HG02678 (cell line): Measurements from ENCODE around the gene RRN3.
"Not testable (repeated sequence)": the region's sequence is repeated elsewhere in the genome, so short reads cannot be mapped to it uniquely, and the experiment has no call there.

Experiments used
- ATAC-seq: cut with Tn5 transposase; IDR thresholded peaks from one replicate; pipeline ENCODE4 v1.9.1; 2021; ENCODE audit warnings: mild to moderate bottlenecking, moderate library complexity; ENCODE audit not compliant: unreplicated experiment

The RRN3 gene

DNA sequence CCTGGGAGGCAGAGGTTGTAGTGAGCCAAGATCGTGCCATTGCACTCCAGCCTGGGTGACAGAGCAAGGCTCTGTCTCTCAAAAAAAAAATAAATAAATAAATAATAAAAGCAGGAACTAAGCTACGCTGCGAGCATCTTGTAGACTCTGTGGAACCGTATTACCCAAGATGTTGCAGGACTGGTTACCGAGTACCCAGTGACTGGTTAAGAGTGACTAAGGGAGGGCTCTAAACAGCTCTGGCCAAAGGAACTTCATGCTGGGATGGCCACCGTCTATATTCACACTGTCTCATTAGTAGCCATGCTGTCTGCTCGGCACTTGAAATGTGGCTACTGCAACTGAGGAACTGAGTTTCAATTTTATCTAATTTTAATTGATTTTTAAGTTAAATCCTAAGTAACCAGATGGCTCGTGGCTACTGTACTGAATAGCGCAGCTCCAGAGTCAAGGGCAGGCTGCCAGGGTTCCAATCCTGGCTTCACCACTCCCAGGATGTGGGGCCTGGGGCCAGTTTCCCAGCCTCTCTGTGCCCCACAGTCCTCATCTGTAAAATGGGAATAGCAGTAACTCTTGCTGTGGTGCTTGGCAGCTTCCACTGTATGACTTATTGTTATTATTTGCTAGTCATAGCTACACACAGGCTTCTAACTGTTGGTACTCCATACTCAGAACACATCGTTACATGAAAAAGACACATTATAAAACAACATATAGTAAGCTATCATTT, 41.2 kb downstream of the RRN3 start:
- no peak for ATAC-seq

- ATAC-seq, result no peak
These were observed 42.6 kb downstream of the RRN3 start for GRCh38 chr16:15051387-15051951.

GRCh38 chr16:15050440-15050839, 43.6 kb downstream of the RRN3 start:
- ATAC-seq, result not testable (repeated sequence)

GRCh38 chr16:15049581-15050180, 44.4 kb downstream of the RRN3 start:
- ATAC-seq, result no peak

DNA sequence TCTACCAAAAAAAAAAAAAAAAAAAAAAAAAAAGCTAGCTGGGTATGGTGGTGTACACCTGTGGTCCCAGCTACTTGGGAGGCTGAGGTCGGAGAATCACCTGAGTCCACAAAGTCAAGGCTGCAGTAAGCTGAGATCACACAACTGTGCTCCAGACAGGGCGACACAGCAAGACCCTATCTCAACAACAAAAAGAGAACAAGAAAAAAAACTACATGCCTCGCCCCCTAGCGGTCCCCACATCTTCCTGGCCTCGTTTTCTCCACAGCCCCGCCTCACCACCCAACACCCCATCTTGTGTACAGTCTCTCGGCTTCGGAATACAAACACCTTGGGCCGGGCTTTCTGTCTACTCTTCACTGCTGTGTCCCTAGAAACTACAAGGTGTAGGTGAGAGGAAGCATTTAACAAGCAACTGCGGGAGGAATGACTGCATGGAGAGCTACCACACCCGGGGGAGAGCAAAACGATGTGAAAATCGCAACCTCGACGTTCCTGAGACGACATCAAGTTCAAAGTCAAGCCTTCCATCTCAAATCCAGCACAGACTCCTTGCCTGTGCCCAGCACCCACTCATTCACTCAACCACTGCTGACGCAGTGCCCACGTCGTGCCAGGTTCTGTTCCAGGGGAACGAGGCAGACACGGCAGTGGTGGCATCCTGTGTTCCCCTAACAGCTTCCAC, 47.2 kb downstream of the RRN3 start:
- ATAC-seq, result no peak

DNA sequence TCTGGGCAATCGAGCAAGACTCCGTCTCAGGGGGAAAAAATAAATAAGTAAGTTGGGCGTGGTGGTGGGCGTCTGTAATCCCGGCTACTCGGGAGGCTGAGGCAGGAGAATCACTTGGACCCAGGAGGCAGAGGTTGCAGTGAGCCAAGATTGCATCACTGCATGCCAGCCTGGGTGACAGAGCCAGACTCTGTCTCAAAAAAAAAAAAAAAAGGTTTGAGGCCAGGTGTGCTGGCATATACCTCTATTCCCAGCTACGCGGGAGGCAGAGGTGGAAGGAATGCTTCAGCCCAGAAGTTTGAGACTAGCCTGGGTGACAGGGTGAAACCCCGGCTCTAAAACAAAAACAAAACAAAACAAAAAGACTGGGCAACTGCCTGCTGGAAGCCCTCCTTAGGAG, 48.8 kb downstream of the RRN3 start:
- ATAC-seq, result not testable (repeated sequence)

DNA sequence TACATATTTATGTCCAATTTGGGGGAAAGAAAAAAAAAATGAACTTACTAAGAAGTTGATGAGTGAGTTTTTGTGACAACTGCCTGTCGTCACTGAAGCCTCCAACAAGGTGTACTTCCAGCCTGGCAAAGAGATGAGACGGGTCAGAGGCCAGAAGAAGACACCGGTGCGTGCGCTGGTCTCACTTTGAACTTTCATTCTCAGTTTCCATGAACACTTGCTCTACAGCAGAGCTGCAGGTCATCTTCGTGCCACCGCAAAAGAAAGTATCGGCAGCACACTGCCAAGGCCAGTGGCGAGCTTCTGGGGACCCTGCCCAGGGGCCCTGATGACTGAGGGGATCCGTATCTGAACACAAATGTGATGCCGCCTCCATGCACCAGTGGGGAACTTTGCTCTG, 49.8 kb downstream of the RRN3 start:
- no peak for ATAC-seq

DNA sequence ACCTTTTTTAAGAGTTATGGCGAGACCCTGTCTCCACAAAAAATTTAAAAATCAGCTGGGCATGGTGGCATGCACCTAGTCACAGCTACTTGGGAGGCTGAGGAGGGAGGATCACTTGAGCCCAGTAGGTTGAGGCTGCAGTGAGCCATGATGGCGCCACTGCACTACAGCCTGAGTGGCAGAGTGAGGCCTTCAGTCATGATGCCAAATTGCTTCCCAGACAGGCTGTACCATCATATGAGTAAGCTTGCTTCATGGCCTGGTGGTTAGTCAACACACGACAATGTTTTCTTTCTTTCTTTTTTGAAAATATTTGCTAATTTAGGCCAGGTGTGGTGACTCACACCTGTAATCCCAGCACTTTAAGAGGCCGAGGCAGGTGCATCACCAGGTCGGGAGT, 50.7 kb downstream of the RRN3 start:
- ATAC-seq, result no peak

DNA sequence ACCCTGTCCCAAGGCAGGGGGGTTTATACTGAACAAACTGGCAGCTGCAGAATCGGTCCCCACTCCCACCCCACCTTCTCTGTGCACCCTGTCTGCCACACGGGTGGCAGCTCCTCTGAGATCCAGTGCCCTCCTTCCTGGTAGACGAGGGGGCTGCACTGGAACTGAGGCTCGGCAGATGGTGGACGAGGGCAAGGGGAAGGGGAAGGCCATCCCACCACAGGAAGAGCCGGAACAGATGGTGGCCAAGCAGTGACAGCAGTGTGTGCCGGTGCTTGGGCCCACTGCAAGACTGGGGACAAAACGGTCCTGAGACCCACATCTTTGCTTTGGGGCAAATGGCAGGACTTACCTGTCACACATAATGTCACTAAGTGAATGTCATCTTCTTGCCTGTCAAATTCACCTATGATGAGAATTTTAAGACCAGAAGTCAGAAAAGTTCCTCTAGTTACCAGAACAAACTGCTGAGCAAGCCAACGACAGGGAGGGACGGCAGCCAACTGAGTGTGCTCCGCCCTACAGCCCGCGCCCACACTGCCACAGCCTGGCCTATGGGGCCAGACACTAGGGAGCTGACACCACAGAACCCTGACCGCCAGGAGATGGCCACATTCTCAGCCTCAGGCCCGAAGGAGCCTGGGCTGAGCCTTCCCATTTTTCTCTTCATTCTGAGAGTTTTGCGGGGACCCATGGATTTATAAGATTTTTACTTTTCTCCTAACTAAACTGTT, 52.6 kb downstream of the RRN3 start:
- ATAC-seq, result no peak

- ATAC-seq, result no peak
These were observed 55.4 kb downstream of the RRN3 start for GRCh38 chr16:15038689-15039088.

DNA sequence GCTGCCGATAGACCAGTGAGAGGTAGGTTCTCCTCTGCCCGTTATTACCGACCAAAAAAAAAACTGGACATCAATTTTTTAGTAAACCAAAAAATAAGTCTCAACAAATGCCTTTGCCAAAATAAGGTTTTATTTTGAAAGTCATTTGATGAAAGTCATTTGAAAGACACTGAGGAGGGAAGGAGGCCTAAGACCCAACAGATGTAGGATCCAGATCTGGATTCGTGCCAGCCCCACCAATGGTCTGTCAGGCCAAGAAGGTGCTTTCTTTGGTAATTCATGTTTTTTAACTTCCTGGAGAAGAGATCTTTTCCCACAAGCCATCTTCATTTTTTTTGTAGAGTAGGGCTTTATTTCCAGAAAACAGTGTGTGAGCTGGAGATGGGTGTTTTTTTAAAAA, 56.3 kb downstream of the RRN3 start:
- no peak for ATAC-seq

DNA sequence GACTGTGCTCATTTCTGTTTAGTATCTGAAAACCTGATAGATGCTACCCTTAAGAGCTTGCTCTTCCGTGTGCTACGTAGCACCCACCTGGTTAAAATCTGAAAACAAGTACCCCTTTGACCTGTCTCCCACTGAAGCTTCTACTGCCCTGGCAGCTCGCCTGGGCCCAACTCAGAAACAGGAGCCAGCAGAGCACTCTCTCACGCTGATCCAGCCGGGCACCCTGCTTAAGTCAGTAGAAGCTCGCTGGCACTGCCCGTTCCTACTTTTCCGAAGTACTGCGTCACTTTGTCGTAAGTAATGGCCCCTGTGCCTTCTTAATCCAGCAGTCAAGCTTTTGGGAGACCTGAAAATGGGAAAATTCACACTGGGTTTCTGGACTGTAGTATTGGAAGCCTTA, 57.1 kb downstream of the RRN3 start:
- ATAC-seq, result no peak

DNA sequence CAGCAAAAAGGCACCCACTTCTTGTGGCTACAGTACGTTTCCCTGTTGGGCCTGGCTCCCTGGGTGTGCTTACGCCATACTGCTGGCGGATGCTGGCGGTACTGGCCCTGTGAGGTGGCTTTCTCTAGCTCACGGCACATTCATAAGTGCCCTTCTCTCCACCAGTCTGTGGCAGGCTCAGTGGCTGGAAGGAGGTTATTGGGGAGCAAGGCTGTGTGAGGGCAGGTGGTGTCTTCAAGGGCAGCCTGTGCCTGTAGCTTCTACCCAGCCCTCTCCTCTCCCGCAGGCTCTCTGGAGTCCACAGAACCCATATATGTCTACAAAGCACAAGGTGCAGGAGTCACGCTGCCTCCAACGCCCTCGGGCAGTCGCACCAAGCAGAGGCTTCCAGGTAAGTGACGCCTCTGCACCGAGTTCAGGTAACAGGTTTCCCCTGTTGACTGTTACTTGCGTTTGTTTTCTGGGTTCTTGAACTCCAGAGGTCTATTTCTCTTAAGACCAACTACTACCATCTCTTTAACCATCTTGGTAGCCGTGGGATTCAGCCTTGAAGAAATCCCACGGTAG, 58.8 kb downstream of the RRN3 start:
- ATAC-seq, result no peak

DNA sequence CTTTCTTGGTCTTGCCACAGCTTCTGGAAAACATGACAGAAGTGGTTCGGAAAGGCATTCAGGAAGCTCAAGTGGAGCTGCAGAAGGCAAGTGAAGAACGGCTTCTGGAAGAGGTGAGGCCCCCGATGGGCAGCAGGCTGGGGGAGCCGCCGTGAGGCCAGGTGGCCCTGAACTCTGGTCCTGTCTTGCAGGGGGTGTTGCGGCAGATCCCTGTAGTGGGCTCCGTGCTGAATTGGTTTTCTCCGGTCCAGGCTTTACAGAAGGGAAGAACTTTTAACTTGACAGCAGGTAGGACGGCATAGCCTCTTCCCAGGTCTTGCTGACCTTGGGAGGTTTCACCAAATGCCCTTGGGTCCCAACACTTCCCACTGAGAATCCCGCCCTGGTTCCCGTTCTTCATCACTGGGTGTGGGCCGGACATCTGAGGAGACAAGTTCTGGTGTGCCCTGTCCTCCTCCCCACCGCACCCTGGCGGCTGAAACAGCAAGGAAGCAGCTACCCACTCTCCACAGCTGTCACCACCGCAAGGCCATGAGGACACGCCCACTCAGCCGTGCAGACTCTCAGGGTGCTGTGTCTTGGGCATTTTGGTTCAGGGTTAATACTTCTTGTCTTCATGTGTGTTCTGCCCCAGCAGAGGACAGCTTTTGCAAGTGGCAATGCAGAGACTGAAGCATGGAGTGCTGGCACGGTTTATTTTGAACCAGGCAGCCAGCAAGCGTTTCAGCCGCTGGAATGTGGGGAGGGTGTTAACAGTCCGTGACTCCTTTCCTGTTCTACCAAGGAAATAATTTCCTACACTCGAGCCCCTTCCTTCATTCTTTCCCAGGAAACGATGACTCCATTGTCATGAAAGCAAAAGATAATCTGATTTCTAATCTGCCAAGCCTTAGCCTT, 59.6 kb downstream of the RRN3 start:
- ATAC-seq, result no peak

DNA sequence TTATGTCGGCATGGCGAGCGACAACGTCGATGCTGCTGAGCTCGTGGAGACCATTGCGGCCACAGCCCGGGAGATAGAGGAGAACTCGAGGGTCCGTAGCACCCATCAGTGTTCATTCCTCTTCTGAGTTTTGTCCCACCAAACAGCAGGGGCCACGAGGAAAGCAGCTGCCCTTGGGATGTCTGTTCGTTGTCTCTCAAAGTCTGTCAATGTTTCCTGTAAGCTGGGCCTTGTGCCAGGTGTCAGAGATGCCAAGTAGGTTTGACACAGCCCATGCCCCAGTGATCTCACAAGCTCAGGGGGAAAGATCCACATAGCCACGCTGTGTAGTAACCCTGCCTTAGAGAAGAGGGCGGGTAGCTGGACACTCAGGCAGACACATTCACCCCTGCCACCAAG, 60.8 kb downstream of the RRN3 start:
- ATAC-seq, result no peak

- no peak for ATAC-seq
These were observed 61.3 kb downstream of the RRN3 start for GRCh38 chr16:15032547-15033308.

DNA sequence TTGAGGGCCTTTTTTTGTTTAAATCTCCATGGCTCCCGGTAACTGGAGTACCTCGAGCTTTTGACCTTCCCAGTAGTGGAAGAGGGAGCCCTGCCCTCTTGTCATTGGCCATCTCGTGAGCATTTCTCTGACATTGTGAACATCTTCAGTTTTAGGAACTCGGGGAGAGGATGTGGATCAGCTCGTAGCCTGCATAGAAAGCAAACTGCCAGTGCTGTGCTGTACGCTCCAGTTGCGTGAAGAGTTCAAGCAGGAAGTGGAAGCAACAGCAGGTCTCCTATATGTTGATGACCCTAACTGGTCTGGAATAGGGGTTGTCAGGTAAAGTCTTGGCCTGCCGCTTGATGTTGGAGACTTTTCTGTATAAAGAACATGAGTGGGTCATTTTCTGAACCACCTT, 62.5 kb downstream of the RRN3 start:
- ATAC-seq, result no peak

DNA sequence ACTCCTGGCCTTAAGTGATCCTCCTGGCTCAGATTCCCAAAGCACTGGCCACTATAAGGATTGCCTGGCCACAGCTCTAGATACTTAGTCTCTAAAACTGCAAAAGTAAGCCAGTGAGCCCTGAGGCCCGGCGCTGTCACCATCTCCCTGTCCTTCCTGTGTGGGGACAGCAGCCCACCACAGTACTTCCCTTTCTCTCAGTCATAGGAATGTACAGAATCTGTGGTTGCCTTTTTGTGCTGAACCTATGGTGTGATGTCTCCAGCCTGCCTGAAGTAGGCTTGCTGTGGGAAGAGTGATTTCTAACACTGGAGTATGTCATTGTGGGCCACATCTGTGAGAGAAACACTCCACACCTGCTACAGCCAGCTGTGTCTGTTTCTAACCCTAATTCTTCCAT, 62.9 kb downstream of the RRN3 start:
- ATAC-seq, result no peak

GRCh38 chr16:15029749-15030148, 64.3 kb downstream of the RRN3 start:
- not testable (repeated sequence) for ATAC-seq
